Skeletal muscle tissue (tissue), 4 donors: ENCODE measurements around the gene WAPL. TPM values are rescaled to one million over a fixed set of nuclear protein-coding genes. Genes with fewer than 3 reads are reported as not detected.

Experiments used
- H3K27ac ChIP-seq: one replicate; pipeline ENCODE4 v1.7.0; 2013; ENCODE audit warnings: mild to moderate bottlenecking, low read depth, low read length, inconsistent platforms
- H3K27me3 ChIP-seq, 3 donors: one replicate each; pipeline ENCODE4 v1.7.0; 2013; ENCODE audit warnings: low read length in 3 of 3; ENCODE audit not compliant: control insufficient read depth in 3 of 3, insufficient read depth in 3 of 3
- H3K36me3 ChIP-seq, 3 donors: one replicate each; pipeline ENCODE4 v1.7.0; 2013; ENCODE audit warnings: low read length in 3 of 3; ENCODE audit not compliant: control insufficient read depth in 3 of 3, insufficient read depth in 3 of 3
- H3K4me1 ChIP-seq, 3 donors: one replicate each; pipeline ENCODE4 v1.7.0; 2013; ENCODE audit warnings: low read length in 3 of 3, mild to moderate bottlenecking in 3 of 3; ENCODE audit not compliant: control insufficient read depth in 3 of 3, insufficient read depth in 3 of 3
- H3K4me3 ChIP-seq, 3 donors: one replicate each; pipeline ENCODE4 v1.7.0; 2013; ENCODE audit warnings: low read length in 3 of 3
- H3K9ac ChIP-seq, 3 donors: one replicate each; pipeline ENCODE4 v1.7.0; 2013; ENCODE audit warnings: low read length in 3 of 3, mild to moderate bottlenecking in 3 of 3, moderate library complexity in 2 of 3, low read depth in 1 of 3
- H3K9me3 ChIP-seq, 3 donors: one replicate each; pipeline ENCODE4 v1.7.0; 2013; ENCODE audit warnings: low read length in 3 of 3; ENCODE audit not compliant: control insufficient read depth in 3 of 3
- total RNA-seq: library from RNA; depleted of rRNA; stranded (reverse); fragments of >200 nt; gene quantifications from one replicate; pipeline ENCODE4 v1.2.3, GENCODE V29; 2014
- donor health status: Osteomylitis.

Gene WAPL
- total RNA-seq, 1 donor from 2014 or later: 45.4 TPM

GRCh38 chr10:86508217-86508616, 13.4 kb downstream of the WAPL start:
- Histone ChIP-seq H3K27me3 (no peaks in the 10 kb centered on the region), H3K4me3 (no peak overlapping the region), H3K36me3 (peaks cover 0 to 2% (median 0%) of the 10 kb centered on the region in 3 donors), H3K27ac (no peak overlapping the region), H3K9ac (no peak overlapping the region), H3K4me1 (peaks cover 17 to 22% (median 20%) of the 10 kb centered on the region in 3 donors), H3K9me3 (no peaks in the 10 kb centered on the region)

GRCh38 chr10:86506499-86506898, 15.1 kb downstream of the WAPL start:
- Histone ChIP-seq H3K9me3 (no peaks in the 10 kb centered on the region), H3K4me3 (no peak overlapping the region), H3K9ac (no peak overlapping the region), H3K4me1 (peaks cover 11 to 16% (median 16%) of the 10 kb centered on the region in 3 donors), H3K36me3 (peaks cover 0 to 2% (median 0%) of the 10 kb centered on the region in 3 donors), H3K27ac (no peak overlapping the region), H3K27me3 (no peaks in the 10 kb centered on the region)

- no peak overlapping the region for H3K27ac ChIP-seq
Observed at GRCh38 chr10:86506062-86506461, 15.5 kb downstream of the WAPL start.

GRCh38 chr10:86504510-86504909, 17.1 kb downstream of the WAPL start:
- Histone ChIP-seq H3K27ac (no peak overlapping the region), H3K36me3 (peaks cover 2 to 10% (median 5%) of the 10 kb centered on the region in 3 donors), H3K4me1 (peaks cover 16 to 24% (median 18%) of the 10 kb centered on the region in 3 donors), H3K27me3 (no peaks in the 10 kb centered on the region), H3K9me3 (no peaks in the 10 kb centered on the region), H3K9ac (no peak overlapping the region), H3K4me3 (no peak overlapping the region)

More at GRCh38 chr10:86506062-86506461, 15.5 kb downstream of the WAPL start:
- H3K4me1 ChIP-seq: peaks cover 14 to 19% (median 18%) of the 10 kb centered on the region in 3 donors
- peaks cover 0 to 2% (median 0%) of the 10 kb centered on the region in 3 donors for H3K36me3 ChIP-seq
- H3K27me3 ChIP-seq: no peaks in the 10 kb centered on the region
- no peak overlapping the region for H3K4me3 ChIP-seq
- H3K9ac ChIP-seq: no peak overlapping the region
- H3K9me3 ChIP-seq: no peaks in the 10 kb centered on the region

GRCh38 chr10:86500846-86501245, 20.7 kb downstream of the WAPL start:
- no peak overlapping the region for H3K9ac ChIP-seq
- H3K9me3 ChIP-seq: no peaks in the 10 kb centered on the region
- H3K27me3 ChIP-seq: no peaks in the 10 kb centered on the region
- H3K36me3 ChIP-seq: peaks cover 2 to 15% (median 11%) of the 10 kb centered on the region in 3 donors
- no peak overlapping the region for H3K27ac ChIP-seq
- H3K4me1 ChIP-seq: peaks cover 10 to 16% (median 12%) of the 10 kb centered on the region in 3 donors
- H3K4me3 ChIP-seq: no peak overlapping the region

- Histone ChIP-seq H3K27ac (no peak overlapping the region), H3K27me3 (no peaks in the 10 kb centered on the region), H3K4me3 (no peak overlapping the region), H3K36me3 (peaks cover 0 to 15% (median 12%) of the 10 kb centered on the region in 3 donors), H3K9me3 (no peaks in the 10 kb centered on the region), H3K4me1 (peaks cover 10 to 16% (median 12%) of the 10 kb centered on the region in 3 donors), H3K9ac (no peak overlapping the region)
Observed at GRCh38 chr10:86498598-86498997, 23.0 kb downstream of the WAPL start.

- H3K9ac ChIP-seq: no peak overlapping the region
- H3K9me3 ChIP-seq: no peaks in the 10 kb centered on the region
- H3K4me3 ChIP-seq: no peak overlapping the region
- H3K27me3 ChIP-seq: no peaks in the 10 kb centered on the region
- peaks cover 0 to 15% (median 12%) of the 10 kb centered on the region in 3 donors for H3K36me3 ChIP-seq
- peaks cover 10 to 16% (median 12%) of the 10 kb centered on the region in 3 donors for H3K4me1 ChIP-seq
- no peak overlapping the region for H3K27ac ChIP-seq
Observed at GRCh38 chr10:86497621-86498020, 24.0 kb downstream of the WAPL start.

- no peak overlapping the region for H3K27ac ChIP-seq
- no peak overlapping the region for H3K4me3 ChIP-seq
- no peaks in the 10 kb centered on the region for H3K9me3 ChIP-seq
- H3K27me3 ChIP-seq: no peaks in the 10 kb centered on the region
- peaks cover 0 to 12% (median 3%) of the 10 kb centered on the region in 3 donors for H3K36me3 ChIP-seq
- peaks cover 0 to 2% (median 0%) of the 10 kb centered on the region in 3 donors for H3K4me1 ChIP-seq
- no peak overlapping the region for H3K9ac ChIP-seq
Observed at GRCh38 chr10:86489960-86490612, 31.5 kb downstream of the WAPL start.

GRCh38 chr10:86489071-86489810, 32.4 kb downstream of the WAPL start:
- Histone ChIP-seq H3K27me3 (no peaks in the 10 kb centered on the region), H3K9me3 (no peaks in the 10 kb centered on the region), H3K9ac (no peak overlapping the region), H3K27ac (no peak overlapping the region), H3K36me3 (peaks cover 0 to 15% (median 3%) of the 10 kb centered on the region in 3 donors), H3K4me3 (no peak overlapping the region), H3K4me1 (peaks cover 0 to 2% (median 0%) of the 10 kb centered on the region in 3 donors)

- H3K27me3 ChIP-seq: no peaks in the 10 kb centered on the region
- H3K4me3 ChIP-seq: no peak overlapping the region
- peaks cover 0 to 2% (median 0%) of the 10 kb centered on the region in 3 donors for H3K4me1 ChIP-seq
- no peaks in the 10 kb centered on the region for H3K9me3 ChIP-seq
- H3K27ac ChIP-seq: no peak overlapping the region
- H3K36me3 ChIP-seq: peaks cover 0 to 19% (median 3%) of the 10 kb centered on the region in 3 donors
- no peak overlapping the region for H3K9ac ChIP-seq
Observed at GRCh38 chr10:86486856-86487255, 34.7 kb downstream of the WAPL start.
